Hepatocyte (in vitro differentiated cells): ENCODE results near the gene LEF1.

Experiments used
- CTCF ChIP-seq: fragments of 200-600 bp; sonication (generic); IDR thresholded peaks from 2 replicates; pipeline ENCODE4 v1.5.1; 2016; ENCODE audit warnings: antibody characterized with exemption, mild to moderate bottlenecking; ENCODE audit not compliant: poor library complexity
- EZH2 ChIP-seq: fragments of 200-600 bp; sonication (generic); IDR thresholded peaks from 2 replicates; pipeline ENCODE4 v1.6.1; 2016; ENCODE audit warnings: antibody characterized with exemption, mild to moderate bottlenecking, borderline replicate concordance

GRCh38 chr4:108042927-108043326 is 125.8 kb downstream of the LEF1 start:
- TF ChIP-seq CTCF (no peak), EZH2 (no peak)
